Liver (tissue), 9 donors: ENCODE measurements around the gene ZBTB17. TPM values are rescaled to one million over a fixed set of nuclear protein-coding genes. Genes with fewer than 3 reads are reported as not detected.

Experiments used
- DNase-seq: peaks from one replicate; pipeline ENCODE4 v3.0.0-alpha.2; 2017; ENCODE audit warnings: low spot score
- H3K27ac ChIP-seq, 2 donors: one replicate each; pipeline ENCODE4 v1.7.0; 2013; ENCODE audit warnings: inconsistent platforms in 2 of 2, low read length in 2 of 2, control low read depth in 1 of 2, low read depth in 1 of 2, mild to moderate bottlenecking in 1 of 2
- H3K27me3 ChIP-seq, 4 donors: one replicate each; pipeline versions ENCODE4 v1.6.1 to v1.7.0; 2013; ENCODE audit warnings: low read length in 3 of 4, inconsistent platforms in 1 of 4, mild to moderate bottlenecking in 1 of 4, moderate library complexity in 1 of 4; ENCODE audit not compliant: control insufficient read depth in 4 of 4, insufficient read depth in 4 of 4
- H3K36me3 ChIP-seq, 4 donors: one replicate each; pipeline versions ENCODE4 v1.6.1 to v1.7.0; 2013; ENCODE audit warnings: low read length in 3 of 4, mild to moderate bottlenecking in 3 of 4, low read depth in 1 of 4, moderate library complexity in 1 of 4; ENCODE audit not compliant: control insufficient read depth in 4 of 4, insufficient read depth in 3 of 4
- H3K4me1 ChIP-seq, 4 donors: one replicate each; pipeline versions ENCODE4 v1.6.1 to v1.7.0; 2013; ENCODE audit warnings: low read length in 3 of 4, mild to moderate bottlenecking in 3 of 4, moderate library complexity in 1 of 4; ENCODE audit not compliant: control insufficient read depth in 4 of 4, insufficient read depth in 4 of 4
- H3K4me3 ChIP-seq, 3 donors: one replicate each; pipeline versions ENCODE4 v1.6.1 to v1.7.0; 2013; ENCODE audit warnings: low read length in 3 of 3, control low read depth in 1 of 3, low read depth in 1 of 3, mild to moderate bottlenecking in 1 of 3
- H3K9ac ChIP-seq, 2 donors: one replicate each; pipeline ENCODE4 v1.7.0; 2013; ENCODE audit warnings: low read length in 2 of 2, mild to moderate bottlenecking in 2 of 2, moderate library complexity in 2 of 2, control low read depth in 1 of 2, low read depth in 1 of 2
- H3K9me3 ChIP-seq, 4 donors: one replicate each; pipeline versions ENCODE4 v1.6.1 to v1.7.0; 2013; ENCODE audit warnings: low read length in 3 of 4; ENCODE audit not compliant: control insufficient read depth in 4 of 4
- ATF3 ChIP-seq: IDR thresholded peaks from 2 replicates; pipeline ENCODE4 v1.6.1; 2016; ENCODE audit warnings: antibody characterized with exemption
- CTCF ChIP-seq: fragments of 150-350 bp; IDR thresholded peaks from 2 replicates; pipeline ENCODE4 v1.5.1; 2017; ENCODE audit warnings: improper control_type of control experiment, low read depth, low read length; ENCODE audit not compliant: missing input control
- EGR1 ChIP-seq, 2 donors: IDR thresholded peaks; 2 replicates each; pipeline ENCODE4 v1.6.1; 2016 to 2018; ENCODE audit warnings: antibody characterized with exemption in 2 of 2, low read depth in 2 of 2
- FOXA1 ChIP-seq: IDR thresholded peaks from 2 replicates; pipeline ENCODE4 v1.6.1; 2016; ENCODE audit warnings: antibody characterized with exemption
- FOXA2 ChIP-seq: IDR thresholded peaks from 2 replicates; pipeline ENCODE4 v1.6.1; 2016; ENCODE audit warnings: antibody characterized with exemption
- GABPA ChIP-seq, 2 donors: IDR thresholded peaks in 1 of 2; conservative IDR thresholded peaks in 1 of 2; 2 replicates each; pipeline ENCODE4 v1.6.1; 2016; ENCODE audit warnings: antibody characterized with exemption in 2 of 2, mild to moderate bottlenecking in 1 of 2, moderate library complexity in 1 of 2
- HNF4A ChIP-seq, 2 donors: conservative IDR thresholded peaks; 2 replicates each; pipeline ENCODE4 v1.6.1; 2016; ENCODE audit warnings: antibody characterized with exemption in 2 of 2, mild to moderate bottlenecking in 2 of 2
- HNF4G ChIP-seq: IDR thresholded peaks from 2 replicates; pipeline ENCODE4 v1.6.1; 2016; ENCODE audit warnings: antibody characterized with exemption
- JUND ChIP-seq, 2 donors: IDR thresholded peaks; 2 replicates each; pipeline ENCODE4 v1.6.1; 2016; ENCODE audit warnings: antibody characterized with exemption in 2 of 2
- MAX ChIP-seq: IDR thresholded peaks from 2 replicates; pipeline ENCODE4 v1.6.1; 2016; ENCODE audit warnings: antibody characterized with exemption
- NR2F2 ChIP-seq: IDR thresholded peaks from 2 replicates; pipeline ENCODE4 v1.6.1; 2016; ENCODE audit warnings: antibody characterized with exemption
- RAD21 ChIP-seq, 2 donors: IDR thresholded peaks; 2 replicates each; pipeline ENCODE4 v1.6.1; 2016; ENCODE audit warnings: antibody characterized with exemption in 2 of 2, mild to moderate bottlenecking in 2 of 2
- REST ChIP-seq: IDR thresholded peaks from 2 replicates; pipeline ENCODE4 v1.6.1; 2016; ENCODE audit warnings: antibody characterized with exemption, mild to moderate bottlenecking
- RXRA ChIP-seq, 2 donors: IDR thresholded peaks; 2 replicates each; pipeline ENCODE4 v1.6.1; 2017 to 2018; ENCODE audit warnings: antibody characterized with exemption in 2 of 2, mild to moderate bottlenecking in 1 of 2
- SP1 ChIP-seq: IDR thresholded peaks from 2 replicates; pipeline ENCODE4 v1.6.1; 2018; ENCODE audit warnings: antibody characterized with exemption, mild to moderate bottlenecking
- TAF1 ChIP-seq: conservative IDR thresholded peaks from 2 replicates; pipeline ENCODE4 v1.6.1; 2016; ENCODE audit warnings: antibody characterized with exemption, mild to moderate bottlenecking
- YY1 ChIP-seq: IDR thresholded peaks from 2 replicates; pipeline ENCODE4 v1.6.1; 2016; ENCODE audit warnings: antibody characterized with exemption, mild to moderate bottlenecking
- ZBTB33 ChIP-seq: IDR thresholded peaks from 2 replicates; pipeline ENCODE4 v1.6.1; 2016; ENCODE audit warnings: antibody characterized with exemption
- WGBS: extraction: QIAGEN DNeasy Blood & Tissue Kit; methylation state at CpG from one replicate; pipeline ENCODE4 v1.1.7; 2013; 5-methylcytosine and 5-hydroxymethylcytosine counted together
- polyA plus RNA-seq, 2 donors: library from polyadenylated mRNA; stranded (reverse) in 1 of 2; unstranded in 1 of 2; fragments of 200-250 nt in 1 of 2; fragments of >200 nt in 1 of 2; fragmentation: Nextera tagmentation in 1 of 2; extraction: Ambion mirVana in 1 of 2; gene quantifications; one replicate each; pipeline versions ENCODE4 v1.2.1 to v1.2.3, GENCODE V29; 2013 to 2015
- total RNA-seq, 2 donors: library from RNA; depleted of rRNA; stranded (reverse); fragments of >200 nt; gene quantifications; one replicate each; pipeline ENCODE4 v1.2.3, GENCODE V29; 2014
- donor health status: healthy.
- donor health status: healthy.
- donor health status: healthy.
- donor health status: healthy.
- donor health status: healthy.

Gene ZBTB17
- total and polyA plus RNA-seq, 4 donors = 8.9 to 15.1 (median 9.9) TPM

- TF ChIP-seq ZBTB33 = no peak
- TF ChIP-seq HNF4G = peak; percentile 37
- no peak for TF ChIP-seq FOXA1
- no peak for TF ChIP-seq RAD21 (IDR thresholded peaks at IDR 0.05)
- TF ChIP-seq ATF3 = no peak
- TF ChIP-seq SP1 = no peak
- TF ChIP-seq HNF4A (conservative IDR thresholded peaks at IDR 0.05) = peak; percentile 62 to 64
- TF ChIP-seq CTCF = no peak
- peak; percentile 60 for TF ChIP-seq NR2F2
- TF ChIP-seq GABPA (IDR thresholded peaks at IDR 0.05 in 1 of 2, conservative IDR thresholded peaks at IDR 0.05 in 1 of 2) = no peak
- TF ChIP-seq JUND (IDR thresholded peaks at IDR 0.05) = no peak
- no peak for TF ChIP-seq FOXA2
- no peak for TF ChIP-seq EGR1 (IDR thresholded peaks at IDR 0.05; ENCODE audit: low read depth in 2 of 2)
- TF ChIP-seq MAX = no peak
- no peak for TF ChIP-seq REST
- TF ChIP-seq RXRA (IDR thresholded peaks at IDR 0.05) = peak; percentile 44 to 51
- no peak for TF ChIP-seq TAF1
- no peak for TF ChIP-seq YY1
- DNase-seq = no peak
- no peaks in the 10 kb centered on the region for H3K36me3 ChIP-seq
- no peak overlapping the region for H3K4me3 ChIP-seq
- WGBS = 43% methylated on average over 7 of the region's 7 CpGs
- peak overlapping the region; percentile 39 to 64 for H3K27ac ChIP-seq
- no peaks in the 10 kb centered on the region for H3K27me3 ChIP-seq
- no peak overlapping the region for H3K9ac ChIP-seq
- H3K4me1 ChIP-seq = peaks cover 3 to 25% (median 22%) of the 10 kb centered on the region in 4 donors
- no peaks in the 10 kb centered on the region for H3K9me3 ChIP-seq
Measured at GRCh38 chr1:16023050-16023653, 47.3 kb upstream of the ZBTB17 start.
